Mononuclear cell (primary cell): ENCODE data around the gene GH1. TPM values are rescaled to one million over a fixed set of nuclear protein-coding genes. Genes with fewer than 3 reads are reported as not detected.
"Not testable (repeated sequence)": the region's sequence is repeated elsewhere in the genome, so short reads cannot be mapped to it uniquely, and the experiment has no call there.

ENCODE experiments used
- H3K27me3 ChIP-seq: 2 replicates; pipeline ENCODE4 v1.6.0; 2011; ENCODE audit warnings: low read length, control low read depth; ENCODE audit not compliant: insufficient read depth
- H3K4me1 ChIP-seq: 2 replicates; pipeline ENCODE4 v1.5.1; 2011; ENCODE audit warnings: mild to moderate bottlenecking, low read length, control low read depth; ENCODE audit not compliant: insufficient read depth
- H3K4me3 ChIP-seq: 2 replicates; pipeline ENCODE4 v1.5.1; 2011; ENCODE audit warnings: mild to moderate bottlenecking, low read length, moderate library complexity
- H3K9me3 ChIP-seq: 2 replicates; pipeline ENCODE4 v1.5.1; 2011; ENCODE audit warnings: low read depth, mild to moderate bottlenecking, control low read depth, low read length
- total RNA-seq: library from RNA; depleted of rRNA; stranded (reverse); fragments of >200 nt; gene quantifications from one replicate; pipeline ENCODE4 v1.2.3, GENCODE V29; 2012

GH1 gene
- total RNA-seq: not detected

- H3K4me1 ChIP-seq: peaks cover 27% of the 10 kb centered on the region
- not testable (repeated sequence) for H3K4me3 ChIP-seq, H3K27me3 ChIP-seq, H3K9me3 ChIP-seq
Measured at GRCh38 chr17:63918789-63919305, at the start of gene GH1. Gene GH1, minus strand, starts transcription at chr17:63918839. Its CDS starts 63 bp downstream, at chr17:63918776.

GRCh38 chr17:63967953-63968352, 49.3 kb upstream of the GH1 start:
- peaks cover 8% of the 10 kb centered on the region for H3K4me1 ChIP-seq
- no peak overlapping the region for H3K4me3 ChIP-seq
- no peaks in the 10 kb centered on the region for H3K27me3 ChIP-seq
- H3K9me3 ChIP-seq: no peaks in the 10 kb centered on the region

GRCh38 chr17:63966646-63967264, 48.1 kb upstream of the GH1 start:
- no peaks in the 10 kb centered on the region for H3K27me3 ChIP-seq
- no peak overlapping the region for H3K4me3 ChIP-seq
- peaks cover 8% of the 10 kb centered on the region for H3K4me1 ChIP-seq
- no peaks in the 10 kb centered on the region for H3K9me3 ChIP-seq

- no peak overlapping the region for H3K4me3 ChIP-seq
- H3K9me3 ChIP-seq: no peaks in the 10 kb centered on the region
- peaks cover 13% of the 10 kb centered on the region for H3K4me1 ChIP-seq
Measured at GRCh38 chr17:63963123-63963522, 44.5 kb upstream of the GH1 start.

GRCh38 chr17:63962298-63962744, 43.7 kb upstream of the GH1 start:
- Histone ChIP-seq H3K27me3 (no peaks in the 10 kb centered on the region), H3K4me3 (no peak overlapping the region), H3K4me1 (peaks cover 13% of the 10 kb centered on the region), H3K9me3 (no peaks in the 10 kb centered on the region)

More at GRCh38 chr17:63963123-63963522, 44.5 kb upstream of the GH1 start:
- H3K27me3 ChIP-seq: no peaks in the 10 kb centered on the region

GRCh38 chr17:63961355-63962212, 42.9 kb upstream of the GH1 start:
- no peaks in the 10 kb centered on the region for H3K9me3 ChIP-seq
- H3K4me3 ChIP-seq: no peak overlapping the region

GRCh38 chr17:63960430-63960829, 41.8 kb upstream of the GH1 start:
- H3K4me3 ChIP-seq: no peak overlapping the region
- H3K9me3 ChIP-seq: no peaks in the 10 kb centered on the region
- H3K4me1 ChIP-seq: peaks cover 5% of the 10 kb centered on the region
- no peaks in the 10 kb centered on the region for H3K27me3 ChIP-seq

More at GRCh38 chr17:63961355-63962212, 42.9 kb upstream of the GH1 start:
- Histone ChIP-seq H3K27me3 (no peaks in the 10 kb centered on the region), H3K4me1 (peaks cover 9% of the 10 kb centered on the region)

GRCh38 chr17:63960006-63960405, 41.4 kb upstream of the GH1 start:
- Histone ChIP-seq H3K27me3 (no peaks in the 10 kb centered on the region), H3K4me3 (no peak overlapping the region), H3K4me1 (peaks cover 5% of the 10 kb centered on the region), H3K9me3 (no peaks in the 10 kb centered on the region)

GRCh38 chr17:63956296-63956920, 37.8 kb upstream of the GH1 start:
- Histone ChIP-seq H3K9me3 (no peaks in the 10 kb centered on the region), H3K4me3 (no peak overlapping the region), H3K27me3 (no peaks in the 10 kb centered on the region), H3K4me1 (peaks cover 31% of the 10 kb centered on the region)

GRCh38 chr17:63955791-63956190, 37.2 kb upstream of the GH1 start:
- Histone ChIP-seq H3K4me3 (no peak overlapping the region), H3K9me3 (no peaks in the 10 kb centered on the region), H3K27me3 (no peaks in the 10 kb centered on the region), H3K4me1 (peaks cover 27% of the 10 kb centered on the region)

- no peaks in the 10 kb centered on the region for H3K9me3 ChIP-seq
- no peak overlapping the region for H3K4me3 ChIP-seq
- H3K27me3 ChIP-seq: no peaks in the 10 kb centered on the region
- peaks cover 31% of the 10 kb centered on the region for H3K4me1 ChIP-seq
Measured at GRCh38 chr17:63955232-63955631, 36.6 kb upstream of the GH1 start.

- Histone ChIP-seq H3K9me3 (no peaks in the 10 kb centered on the region), H3K27me3 (no peaks in the 10 kb centered on the region), H3K4me1 (peaks cover 31% of the 10 kb centered on the region), H3K4me3 (no peak overlapping the region)
Measured at GRCh38 chr17:63954402-63955063, 35.9 kb upstream of the GH1 start.

GRCh38 chr17:63950940-63951907, 32.6 kb upstream of the GH1 start:
- peaks cover 42% of the 10 kb centered on the region for H3K4me1 ChIP-seq
- H3K9me3 ChIP-seq: no peaks in the 10 kb centered on the region
- H3K4me3 ChIP-seq: no peak overlapping the region
- no peaks in the 10 kb centered on the region for H3K27me3 ChIP-seq
